Stomach (tissue), 9 donors: Measurements from ENCODE around the gene CRABP1. TPM values are rescaled to one million over a fixed set of nuclear protein-coding genes. Genes with fewer than 3 reads are reported as not detected.
A peak's percentile ranks its signal among the peaks of the same experiment; 100 is the strongest.

Source experiments
- DNase-seq, 2 donors: peaks; one replicate each; pipeline versions ENCODE4 v3.0.0 to v3.0.0-alpha.2; 2013 to 2019
- H3K27ac ChIP-seq, 5 donors: fragments of 200-600 bp in 4 of 5; sonication (generic) in 4 of 5; one replicate each; pipeline ENCODE4 v1.5.1; 2013 to 2019; ENCODE audit warnings: mild to moderate bottlenecking in 1 of 5, moderate library complexity in 1 of 5
- H3K27me3 ChIP-seq, 3 donors: fragments of 200-600 bp; sonication (generic); one replicate each; pipeline ENCODE4 v1.5.1; 2017 to 2019; ENCODE audit warnings: mixed run types in 1 of 3
- H3K36me3 ChIP-seq, 4 donors: fragments of 200-600 bp; sonication (generic); 1 replicate in 3 of 4; 2 replicates in 1 of 4; pipeline ENCODE4 v1.5.1; 2016 to 2019
- H3K4me1 ChIP-seq, 4 donors: fragments of 200-600 bp; sonication (generic); one replicate each; pipeline ENCODE4 v1.5.1; 2016 to 2019
- H3K4me3 ChIP-seq, 4 donors: fragments of 200-600 bp; sonication (generic) in 3 of 4; one replicate each; pipeline ENCODE4 v1.5.1; 2016 to 2019; ENCODE audit warnings: mild to moderate bottlenecking in 1 of 4
- H3K9me3 ChIP-seq, 4 donors: fragments of 200-600 bp; sonication (generic); one replicate each; pipeline ENCODE4 v1.5.1; 2016 to 2019
- CTCF ChIP-seq, 7 experiments: fragments of 450-650 bp in 4 of 7; fragments of 200-600 bp in 3 of 7; sonication (generic) in 3 of 7; IDR thresholded peaks; one replicate each; pipeline ENCODE4 v1.5.1; 2016 to 2019; ENCODE audit warnings: antibody characterized with exemption in 7 of 7, control low read depth in 2 of 7, mild to moderate bottlenecking in 1 of 7
- EP300 ChIP-seq: sonication (generic); formaldehyde crosslinking; IDR thresholded peaks from one replicate; pipeline ENCODE4 v1.6.1; 2017; ENCODE audit warnings: antibody characterized with exemption
- POLR2A ChIP-seq, 4 donors: fragments of 450-650 bp; IDR thresholded peaks; one replicate each; pipeline ENCODE4 v1.6.1; 2016; ENCODE audit warnings: antibody characterized with exemption in 4 of 4, control low read depth in 2 of 4, mild to moderate bottlenecking in 1 of 4, moderate library complexity in 1 of 4
- POLR2AphosphoS5 ChIP-seq, 3 donors: sonication (generic); formaldehyde crosslinking; IDR thresholded peaks; one replicate each; pipeline ENCODE4 v1.6.1; 2016; ENCODE audit warnings: antibody characterized with exemption in 3 of 3
- WGBS, 5 donors: extraction: QIAGEN DNeasy Blood & Tissue Kit in 3 of 5; methylation state at CpG; one replicate each; pipeline versions ENCODE4 v1.1.5 to v1.1.7; 2013 to 2018; 5-methylcytosine and 5-hydroxymethylcytosine counted together
- intact Hi-C: fragments of 100-400 bp; cut with DNase I; formaldehyde crosslinking; loops from one replicate; pipeline ENCODE4 v1.15.1; 2023; ENCODE audit warnings: low total_unique reads
- polyA plus RNA-seq, 3 donors: library from polyadenylated mRNA; stranded (reverse); fragments of 200-250 nt; gene quantifications; one replicate each; pipeline ENCODE4 v1.2.3, GENCODE V29; 2013
- total RNA-seq, 5 donors: library from RNA; depleted of rRNA; stranded (reverse); fragments of >200 nt; gene quantifications; one replicate each; pipeline versions ENCODE4 v1.1.0 to v1.2.3, GENCODE V29; 2014 to 2016
- donor health status: healthy with polysubstance abuse.
- donor health status: Bipolar disorder and iron deficiency.
- donor health status: healthy.

Gene CRABP1
- total and polyA plus RNA-seq, 8 donors, result 0.62 to 4.9 (median 2.8) TPM; not detected in 5

GRCh38 chr15:78359041-78359808 lies 19.1 kb downstream of the CRABP1 start:
- no peak for DNase-seq

GRCh38 chr15:78360367-78360801 lies 20.2 kb downstream of the CRABP1 start:
- WGBS, 5 donors, result 48 to 70% (median 62%) methylated on average over 6 of the region's 6 CpGs
- no peaks in the 10 kb centered on the region for H3K9me3 ChIP-seq
- peak overlapping the region in 1 of 5 donors; percentile 1 for H3K27ac ChIP-seq
- TF ChIP-seq POLR2A (IDR thresholded peaks at IDR 0.05) (no peak), POLR2AphosphoS5 (IDR thresholded peaks at IDR 0.05) (peak in 1 of 3 donors; percentile 55)
- intact Hi-C loops, result no loop called here
- peak in 1 of 2 donors; percentile 77 for DNase-seq
- H3K4me1 ChIP-seq, result peaks cover 0 to 5% (median 0%) of the 10 kb centered on the region in 4 donors
- H3K27me3 ChIP-seq, result no peaks in the 10 kb centered on the region
- H3K4me3 ChIP-seq, result no peak overlapping the region
- H3K36me3 ChIP-seq, result no peaks in the 10 kb centered on the region

More at GRCh38 chr15:78359041-78359808, 19.1 kb downstream of the CRABP1 start:
- Histone ChIP-seq H3K27ac (no peak overlapping the region), H3K4me3 (no peak overlapping the region), H3K4me1 (peaks cover 0 to 5% (median 0%) of the 10 kb centered on the region in 4 donors), H3K36me3 (no peaks in the 10 kb centered on the region), H3K9me3 (no peaks in the 10 kb centered on the region), H3K27me3 (peaks cover 0 to 5% (median 0%) of the 10 kb centered on the region in 3 donors)
- intact Hi-C loops, result no loop called here
- 63 to 74% (median 70%) methylated on average over 3 of the region's 3 CpGs for WGBS, 5 donors
- TF ChIP-seq POLR2AphosphoS5 (IDR thresholded peaks at IDR 0.05) (no peak), CTCF (IDR thresholded peaks at IDR 0.05) (no peak), EP300 (no peak), POLR2A (IDR thresholded peaks at IDR 0.05) (no peak)

GRCh38 chr15:78360958-78361718 lies 21.0 kb downstream of the CRABP1 start:
- no peak for TF ChIP-seq POLR2A (IDR thresholded peaks at IDR 0.05)
- no peak for TF ChIP-seq POLR2AphosphoS5 (IDR thresholded peaks at IDR 0.05)
- TF ChIP-seq CTCF (IDR thresholded peaks at IDR 0.05), result no peak
- no peak for TF ChIP-seq EP300
- H3K36me3 ChIP-seq, result no peaks in the 10 kb centered on the region
- H3K9me3 ChIP-seq, result no peaks in the 10 kb centered on the region
- no peak overlapping the region for H3K4me3 ChIP-seq
- H3K27me3 ChIP-seq, result no peaks in the 10 kb centered on the region
- H3K4me1 ChIP-seq, result peaks cover 0 to 11% (median under 1%) of the 10 kb centered on the region in 4 donors
- intact Hi-C loops, result no loop called here
- H3K27ac ChIP-seq, result no peak overlapping the region
- no peak for DNase-seq
- 72 to 88% (median 83%) methylated on average over 8 of the region's 8 CpGs for WGBS, 5 donors

GRCh38 chr15:78361771-78362506 lies 21.8 kb downstream of the CRABP1 start:
- 83 to 96% (median 93%) methylated on average over 4 to 6 of the region's 6 CpGs for WGBS, 5 donors
- no peak for TF ChIP-seq POLR2A (IDR thresholded peaks at IDR 0.05)
- TF ChIP-seq CTCF (IDR thresholded peaks at IDR 0.05), result no peak
- TF ChIP-seq POLR2AphosphoS5 (IDR thresholded peaks at IDR 0.05), result no peak
- no peak for TF ChIP-seq EP300
- no peaks in the 10 kb centered on the region for H3K9me3 ChIP-seq
- H3K36me3 ChIP-seq, result no peaks in the 10 kb centered on the region
- intact Hi-C loops, result no loop called here
- H3K4me1 ChIP-seq, result peaks cover 0 to 15% (median 2%) of the 10 kb centered on the region in 4 donors
- H3K27me3 ChIP-seq, result no peaks in the 10 kb centered on the region
- DNase-seq, result no peak
- H3K27ac ChIP-seq, result no peak overlapping the region
- no peak overlapping the region for H3K4me3 ChIP-seq
